22Rv1 (cell line): Measurements from ENCODE around the gene PRICKLE1.

Source experiments
- H3K27ac ChIP-seq: fragments of 450-650 bp; 2 replicates; pipeline ENCODE4 v1.5.1; 2017
- CTCF ChIP-seq: fragments of 450-650 bp; IDR thresholded peaks from 2 replicates; pipeline ENCODE4 v1.5.1; 2017; ENCODE audit warnings: mild to moderate bottlenecking
- ZFX ChIP-seq: fragments of 450-650 bp; IDR thresholded peaks from 2 replicates; pipeline ENCODE4 v1.6.1; 2017; ENCODE audit warnings: antibody characterized with exemption, borderline replicate concordance

The PRICKLE1 gene

GRCh38 chr12:42534184-42534838, 55.2 kb downstream of the PRICKLE1 start:
- no peak overlapping the region for H3K27ac ChIP-seq
- no peak for TF ChIP-seq ZFX
- no peak for TF ChIP-seq CTCF

- TF ChIP-seq CTCF (no peak), ZFX (no peak)
- no peak overlapping the region for H3K27ac ChIP-seq
Measured at GRCh38 chr12:42530284-42530683, 59.3 kb downstream of the PRICKLE1 start.

- TF ChIP-seq ZFX, result no peak
- no peak for TF ChIP-seq CTCF
- no peak overlapping the region for H3K27ac ChIP-seq
Measured at GRCh38 chr12:42525444-42525843, 64.1 kb downstream of the PRICKLE1 start.

GRCh38 chr12:42524716-42525115, 64.8 kb downstream of the PRICKLE1 start:
- no peak overlapping the region for H3K27ac ChIP-seq
- TF ChIP-seq ZFX, result no peak
- no peak for TF ChIP-seq CTCF

- TF ChIP-seq CTCF, result no peak
- no peak for TF ChIP-seq ZFX
- H3K27ac ChIP-seq, result no peak overlapping the region
Measured at GRCh38 chr12:42516573-42516972, 73.0 kb downstream of the PRICKLE1 start.

GRCh38 chr12:42511656-42512055, 77.9 kb downstream of the PRICKLE1 start:
- no peak for TF ChIP-seq CTCF
- no peak for TF ChIP-seq ZFX
- no peak overlapping the region for H3K27ac ChIP-seq

GRCh38 chr12:42510823-42511222, 78.7 kb downstream of the PRICKLE1 start:
- H3K27ac ChIP-seq, result no peak overlapping the region
- no peak for TF ChIP-seq CTCF
- no peak for TF ChIP-seq ZFX
